ENCODE data around the gene CEACAM16.

- TF ChIP-seq, protein P1, sequence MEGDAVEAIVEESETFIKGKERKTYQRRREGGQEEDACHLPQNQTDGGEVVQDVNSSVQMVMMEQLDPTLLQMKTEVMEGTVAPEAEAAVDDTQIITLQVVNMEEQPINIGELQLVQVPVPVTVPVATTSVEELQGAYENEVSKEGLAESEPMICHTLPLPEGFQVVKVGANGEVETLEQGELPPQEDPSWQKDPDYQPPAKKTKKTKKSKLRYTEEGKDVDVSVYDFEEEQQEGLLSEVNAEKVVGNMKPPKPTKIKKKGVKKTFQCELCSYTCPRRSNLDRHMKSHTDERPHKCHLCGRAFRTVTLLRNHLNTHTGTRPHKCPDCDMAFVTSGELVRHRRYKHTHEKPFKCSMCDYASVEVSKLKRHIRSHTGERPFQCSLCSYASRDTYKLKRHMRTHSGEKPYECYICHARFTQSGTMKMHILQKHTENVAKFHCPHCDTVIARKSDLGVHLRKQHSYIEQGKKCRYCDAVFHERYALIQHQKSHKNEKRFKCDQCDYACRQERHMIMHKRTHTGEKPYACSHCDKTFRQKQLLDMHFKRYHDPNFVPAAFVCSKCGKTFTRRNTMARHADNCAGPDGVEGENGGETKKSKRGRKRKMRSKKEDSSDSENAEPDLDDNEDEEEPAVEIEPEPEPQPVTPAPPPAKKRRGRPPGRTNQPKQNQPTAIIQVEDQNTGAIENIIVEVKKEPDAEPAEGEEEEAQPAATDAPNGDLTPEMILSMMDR (conservative IDR thresholded peaks at IDR 0.05) = no peak
- no peak for TF ChIP-seq ZFX (IDR thresholded peaks at IDR 0.05)
Observed at GRCh38 chr19:44720945-44721344, 22.0 kb downstream of the CEACAM16 start.
